HG03139 (cell line): ENCODE results near the gene ZNF562.
A peak's percentile ranks its signal among the peaks of the same experiment; 100 is the strongest.

Experiments
- ATAC-seq: cut with Tn5 transposase; IDR thresholded peaks from one replicate; pipeline ENCODE4 v1.9.1; 2021; ENCODE audit not compliant: unreplicated experiment

The ZNF562 gene

GRCh38 chr19:9645472-9645871, 29.4 kb downstream of the ZNF562 start:
- ATAC-seq, result no peak

- ATAC-seq, result no peak
Observed at GRCh38 chr19:9644472-9644871, 30.4 kb downstream of the ZNF562 start.

DNA sequence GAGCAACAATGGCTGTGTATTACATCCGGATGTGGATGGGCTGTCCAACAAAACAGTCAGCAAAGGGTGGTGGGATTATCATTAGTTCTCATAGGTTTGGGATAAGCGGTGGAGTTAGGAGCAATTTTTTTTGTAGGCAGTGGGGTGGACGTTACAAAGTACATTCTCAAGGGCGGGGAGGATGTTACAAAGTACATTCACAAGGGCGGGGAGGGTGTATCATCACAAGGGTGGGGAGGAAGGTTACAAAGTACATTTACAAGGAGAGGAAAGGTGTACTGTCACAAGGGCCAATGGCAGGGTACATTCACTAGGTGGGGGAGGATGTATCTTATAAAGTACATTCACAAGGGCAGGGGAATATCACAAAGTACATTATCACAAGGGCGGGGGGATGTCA, 33.1 kb downstream of the ZNF562 start:
- no peak for ATAC-seq

GRCh38 chr19:9640956-9641355, 33.9 kb downstream of the ZNF562 start:
- ATAC-seq, result no peak

DNA sequence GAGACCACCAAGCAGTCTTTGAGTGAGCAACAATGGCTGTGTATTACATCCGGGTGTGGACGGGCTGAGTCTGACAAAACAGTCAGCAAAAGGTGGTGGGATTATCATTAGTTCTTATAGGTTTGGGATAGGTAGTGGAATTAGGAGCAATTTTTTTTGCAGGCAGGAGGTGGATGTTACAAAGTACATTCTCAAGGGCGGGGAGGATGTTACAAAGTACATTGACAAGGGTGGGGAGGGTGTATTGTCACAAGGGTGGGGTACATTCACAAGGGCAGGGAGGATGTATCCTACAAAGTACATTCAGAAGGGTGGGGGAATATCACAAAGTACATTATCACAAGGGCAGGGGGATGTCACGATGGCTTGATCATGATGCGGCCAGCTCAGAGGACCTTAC, 38.9 kb downstream of the ZNF562 start:
- ATAC-seq, result no peak

DNA sequence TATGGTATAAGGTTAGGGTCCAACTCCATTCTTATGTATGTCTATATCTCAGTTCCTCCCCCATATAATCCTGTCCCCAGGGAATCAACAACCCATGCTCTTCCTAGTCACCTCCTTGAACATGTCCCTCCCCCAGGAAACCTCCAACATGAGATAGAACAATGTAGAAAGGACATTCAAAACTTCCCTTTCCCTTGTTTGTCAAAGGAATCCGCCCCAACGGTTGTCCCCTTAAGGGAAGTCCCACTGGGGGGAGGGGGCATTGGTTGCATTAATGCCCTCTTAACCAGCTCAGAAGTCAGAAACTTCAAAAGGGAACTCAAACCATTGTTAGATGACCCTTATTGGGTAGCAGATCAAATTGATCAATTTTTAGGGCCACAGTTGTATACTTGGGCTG, 47.0 kb downstream of the ZNF562 start:
- ATAC-seq, result no peak

DNA sequence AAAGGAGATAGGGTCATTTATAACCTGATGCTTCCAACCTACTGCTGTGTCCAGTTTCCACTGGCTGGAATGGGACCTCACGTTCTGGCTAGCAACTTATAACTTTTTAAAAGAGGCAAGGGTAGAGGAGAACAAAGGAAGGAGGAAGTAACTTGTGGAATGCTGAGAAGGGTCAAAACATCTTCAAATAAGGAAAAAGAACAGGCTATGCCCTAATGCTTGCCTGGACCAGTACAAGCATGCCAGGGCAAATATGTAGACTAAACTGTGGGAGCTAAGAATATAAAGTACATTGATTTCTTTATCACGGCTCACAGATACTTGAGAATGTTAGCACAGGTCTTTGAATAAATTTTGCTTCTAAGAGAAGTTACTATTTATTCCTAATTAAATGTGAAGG, 52.4 kb downstream of the ZNF562 start:
- no peak for ATAC-seq

- peak; percentile 58 for ATAC-seq
Observed at GRCh38 chr19:9621156-9622037, 53.5 kb downstream of the ZNF562 start, which contains the start of gene ZNF561. Gene ZNF561, minus strand, starts transcription at chr19:9621232. Its CDS starts 1,776 bp downstream, at chr19:9619456.

- ATAC-seq, result no peak
Observed at GRCh38 chr19:9620842-9621155, 54.1 kb downstream of the ZNF562 start.

- ATAC-seq, result no peak
Observed at GRCh38 chr19:9615844-9616243, 59.1 kb downstream of the ZNF562 start.

- no peak for ATAC-seq
Observed at GRCh38 chr19:9610484-9611113, 64.3 kb downstream of the ZNF562 start.

- no peak for ATAC-seq
Observed at GRCh38 chr19:9608912-9609311, 66.0 kb downstream of the ZNF562 start.

DNA sequence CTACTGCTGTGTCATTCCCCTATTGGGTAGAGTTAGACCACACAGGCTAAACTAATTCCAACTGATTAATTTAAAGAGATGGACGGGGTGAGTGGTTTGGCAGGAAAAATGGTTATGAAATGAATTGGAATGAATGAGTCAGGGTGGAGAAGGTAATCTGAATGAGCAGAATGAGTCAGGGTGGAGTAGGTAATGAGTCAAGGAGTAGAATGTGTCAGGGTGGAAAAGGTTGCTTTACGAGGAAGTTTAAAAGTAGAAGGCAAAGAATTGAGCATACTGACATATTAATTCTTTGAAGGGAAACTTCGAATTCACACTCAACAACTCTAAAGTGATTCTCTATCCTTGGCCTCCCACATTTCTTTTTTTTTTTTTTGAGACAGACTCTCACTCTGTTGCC, 77.9 kb downstream of the ZNF562 start:
- ATAC-seq, result no peak
